Upper lobe of right lung (tissue), 1 donor: ENCODE results near the gene RDH13. TPM values are rescaled to one million over a fixed set of nuclear protein-coding genes. Genes with fewer than 3 reads are reported as not detected.

Source experiments
- ATAC-seq: fragments of 200-7000 bp; cut with Tn5 transposase; one replicate; pipeline ENCODE4 v1.9.1; 2020; ENCODE audit warnings: mild to moderate bottlenecking, moderate library complexity
- DNase-seq: peaks from one replicate; pipeline ENCODE4 v3.0.0-alpha.2; 2020
- H3K27ac ChIP-seq: fragments of 200-600 bp; one replicate; pipeline ENCODE4 v1.8.0; 2022
- H3K27me3 ChIP-seq: fragments of 200-600 bp; one replicate; pipeline ENCODE4 v1.8.0; 2022; ENCODE audit warnings: mild to moderate bottlenecking
- H3K36me3 ChIP-seq: fragments of 200-600 bp; one replicate; pipeline ENCODE4 v1.8.0; 2022
- H3K4me1 ChIP-seq: fragments of 200-600 bp; one replicate; pipeline ENCODE4 v1.8.0; 2022
- H3K4me3 ChIP-seq: fragments of 200-600 bp; one replicate; pipeline ENCODE4 v1.8.0; 2022; ENCODE audit warnings: mild to moderate bottlenecking
- H3K9me3 ChIP-seq: fragments of 200-600 bp; one replicate; pipeline ENCODE4 v1.8.0; 2022
- intact Hi-C: fragments of 100-400 bp; cut with DNase I; formaldehyde crosslinking; loops from one replicate; pipeline ENCODE4 v1.11.0; 2022
- total RNA-seq: library from RNA; stranded (reverse); fragmentation: NEBNext Ultra II Directional; extraction: Animal tissue kit (Norgen Biotek cat#: 25700); gene quantifications from one replicate; pipeline ENCODE4 v1.2.1, GENCODE V29; 2021
- TF ChIP-seq, protein P1 (sequence below): fragments of 200-600 bp; IDR thresholded peaks from one replicate; pipeline ENCODE4 v1.8.0; 2022; ENCODE audit warnings: antibody characterized with exemption
- donor health status: DM: no; HTN: yes; CAD: no; lungs with severe emphysema.

Gene RDH13
- total RNA-seq, 1 donor from 2014 or later, result 30.0 TPM

DNA sequence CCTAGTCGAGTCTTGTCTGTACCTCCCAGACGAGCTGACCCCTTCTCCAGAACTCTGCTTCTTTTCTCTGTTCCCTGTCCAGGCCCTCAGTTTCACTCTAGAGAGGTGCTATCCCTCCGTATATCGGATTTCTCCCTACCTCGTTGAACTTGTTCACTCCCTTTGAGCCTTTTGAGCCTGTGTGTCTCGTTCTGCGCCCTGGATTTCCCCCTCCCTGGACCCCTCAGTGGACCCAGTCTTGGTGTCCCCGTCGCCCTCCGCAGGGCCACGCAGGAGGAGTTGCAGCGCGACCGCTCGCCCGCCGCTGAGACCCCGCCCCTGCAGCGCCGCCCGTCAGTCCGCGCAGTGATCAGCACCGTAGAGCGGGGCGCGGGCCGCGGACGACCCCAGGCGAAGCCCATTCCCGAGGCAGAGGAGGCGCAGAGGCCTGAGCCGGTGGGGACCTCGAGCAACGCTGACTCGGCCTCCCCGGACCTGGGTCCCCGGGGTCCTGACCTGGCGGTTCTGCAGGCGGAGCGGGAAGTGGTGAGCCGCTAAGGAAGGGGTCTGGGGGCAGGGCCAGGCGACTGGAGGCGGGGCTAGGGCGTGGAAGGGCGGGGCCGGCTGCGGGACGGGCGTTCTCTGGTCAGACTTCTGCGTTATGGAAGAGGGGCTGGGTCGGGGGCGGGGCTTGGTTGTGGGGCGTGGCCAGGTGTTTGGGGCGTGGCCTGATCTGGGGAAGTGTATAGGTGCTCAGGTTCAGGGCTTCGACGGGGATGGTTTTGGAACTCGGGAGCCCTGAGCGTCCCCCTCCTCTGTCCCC lies 18.2 kb upstream of the RDH13 start:
- Histone ChIP-seq H3K4me3 (peak overlapping the region; percentile 61), H3K9me3 (no peaks in the 10 kb centered on the region), H3K27ac (peak overlapping the region; percentile 26), H3K36me3 (no peaks in the 10 kb centered on the region), H3K4me1 (peaks cover 16% of the 10 kb centered on the region), H3K27me3 (peaks cover 46% of the 10 kb centered on the region)
- DNase-seq, result peak; percentile 95
- intact Hi-C loops, result no loop called here
- ATAC-seq, result peak; percentile 87
- TF ChIP-seq, protein P1, sequence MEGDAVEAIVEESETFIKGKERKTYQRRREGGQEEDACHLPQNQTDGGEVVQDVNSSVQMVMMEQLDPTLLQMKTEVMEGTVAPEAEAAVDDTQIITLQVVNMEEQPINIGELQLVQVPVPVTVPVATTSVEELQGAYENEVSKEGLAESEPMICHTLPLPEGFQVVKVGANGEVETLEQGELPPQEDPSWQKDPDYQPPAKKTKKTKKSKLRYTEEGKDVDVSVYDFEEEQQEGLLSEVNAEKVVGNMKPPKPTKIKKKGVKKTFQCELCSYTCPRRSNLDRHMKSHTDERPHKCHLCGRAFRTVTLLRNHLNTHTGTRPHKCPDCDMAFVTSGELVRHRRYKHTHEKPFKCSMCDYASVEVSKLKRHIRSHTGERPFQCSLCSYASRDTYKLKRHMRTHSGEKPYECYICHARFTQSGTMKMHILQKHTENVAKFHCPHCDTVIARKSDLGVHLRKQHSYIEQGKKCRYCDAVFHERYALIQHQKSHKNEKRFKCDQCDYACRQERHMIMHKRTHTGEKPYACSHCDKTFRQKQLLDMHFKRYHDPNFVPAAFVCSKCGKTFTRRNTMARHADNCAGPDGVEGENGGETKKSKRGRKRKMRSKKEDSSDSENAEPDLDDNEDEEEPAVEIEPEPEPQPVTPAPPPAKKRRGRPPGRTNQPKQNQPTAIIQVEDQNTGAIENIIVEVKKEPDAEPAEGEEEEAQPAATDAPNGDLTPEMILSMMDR, result no peak

DNA sequence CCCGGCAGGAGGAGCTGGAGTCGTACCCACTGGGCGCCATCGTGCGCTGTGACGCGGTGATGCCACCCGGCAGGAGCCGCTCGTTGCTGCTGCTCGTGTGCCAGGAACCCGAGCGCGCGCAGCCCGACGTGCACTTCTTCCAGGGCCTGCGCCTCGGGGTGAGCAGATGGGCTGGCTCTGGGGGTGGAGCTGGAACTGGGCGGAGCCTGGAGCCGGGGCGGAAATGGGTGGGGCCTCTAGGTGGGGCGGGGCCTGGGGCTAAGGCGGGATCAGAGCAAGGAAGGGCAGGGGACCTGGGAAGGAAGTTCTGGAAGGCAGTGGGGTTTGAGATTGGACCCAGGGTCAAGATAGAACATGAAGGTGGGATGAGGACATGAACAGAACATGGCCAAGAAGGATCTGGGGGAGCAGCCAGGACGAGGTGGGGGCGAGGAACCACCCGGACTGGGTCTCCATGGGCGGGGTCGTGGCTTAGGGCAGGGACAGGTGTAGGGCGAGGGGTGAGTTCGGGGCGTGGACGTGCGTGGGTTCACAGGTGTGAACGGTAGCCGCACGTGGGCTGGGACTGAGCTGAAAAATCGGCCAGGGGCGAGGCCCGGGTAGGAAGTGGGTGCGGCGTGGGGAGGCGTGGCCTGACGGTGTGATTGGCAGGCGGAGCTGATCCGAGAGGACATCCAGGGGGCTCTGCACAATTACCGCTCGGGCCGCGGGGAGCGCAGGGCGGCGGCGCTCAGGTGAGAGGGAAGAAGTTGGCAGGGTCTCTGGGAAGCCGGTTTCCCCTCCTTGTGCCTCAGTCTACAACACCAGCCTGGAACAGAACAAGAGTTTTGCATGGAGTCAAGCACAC lies 17.4 kb upstream of the RDH13 start:
- H3K4me3 ChIP-seq, result peak overlapping the region; percentile 61
- intact Hi-C loops, result no loop called here
- ATAC-seq (peak; percentile 85), DNase-seq (peak; percentile 91)
- no peaks in the 10 kb centered on the region for H3K36me3 ChIP-seq
- TF ChIP-seq, protein P1, result no peak
- peak overlapping the region; percentile 26 for H3K27ac ChIP-seq
- peaks cover 44% of the 10 kb centered on the region for H3K27me3 ChIP-seq
- H3K4me1 ChIP-seq, result peaks cover 16% of the 10 kb centered on the region
- H3K9me3 ChIP-seq, result no peaks in the 10 kb centered on the region

DNA sequence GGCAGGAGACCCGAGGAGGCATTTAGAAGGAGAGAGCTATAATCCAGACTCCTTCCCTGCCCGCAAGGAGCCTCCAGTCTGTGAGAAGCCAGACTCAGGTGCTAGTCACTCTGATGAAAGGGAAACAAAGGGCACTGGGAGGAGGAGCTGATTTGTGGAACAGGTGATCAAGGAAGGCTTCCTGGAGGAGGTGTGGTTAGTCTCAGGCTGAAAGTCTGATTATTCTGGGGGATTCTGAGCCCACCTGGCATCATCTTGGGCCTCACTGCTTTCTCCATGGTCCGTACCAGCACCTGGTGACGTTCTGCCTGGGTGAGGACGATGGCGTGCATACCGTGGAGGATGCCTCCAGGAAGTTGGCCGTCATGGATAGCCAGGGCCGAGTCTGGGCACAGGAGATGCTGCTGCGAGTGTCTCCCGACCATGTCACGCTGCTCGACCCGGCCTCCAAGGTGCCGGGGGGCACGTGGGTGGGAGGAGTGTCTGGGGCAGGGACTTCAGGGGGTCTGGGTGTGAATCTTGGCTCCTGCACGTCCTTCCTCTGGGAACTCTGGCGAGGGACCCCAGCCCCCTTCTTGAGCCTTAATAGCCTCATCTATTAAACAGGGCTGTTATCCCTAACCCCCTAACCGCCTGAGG lies 16.6 kb upstream of the RDH13 start:
- Histone ChIP-seq H3K9me3 (no peaks in the 10 kb centered on the region), H3K36me3 (no peaks in the 10 kb centered on the region), H3K27me3 (peaks cover 44% of the 10 kb centered on the region), H3K27ac (no peak overlapping the region), H3K4me1 (peaks cover 20% of the 10 kb centered on the region), H3K4me3 (no peak overlapping the region)
- no peak for DNase-seq
- no peak for ATAC-seq
- TF ChIP-seq, protein P1, result no peak
- intact Hi-C loops, result no loop called here

DNA sequence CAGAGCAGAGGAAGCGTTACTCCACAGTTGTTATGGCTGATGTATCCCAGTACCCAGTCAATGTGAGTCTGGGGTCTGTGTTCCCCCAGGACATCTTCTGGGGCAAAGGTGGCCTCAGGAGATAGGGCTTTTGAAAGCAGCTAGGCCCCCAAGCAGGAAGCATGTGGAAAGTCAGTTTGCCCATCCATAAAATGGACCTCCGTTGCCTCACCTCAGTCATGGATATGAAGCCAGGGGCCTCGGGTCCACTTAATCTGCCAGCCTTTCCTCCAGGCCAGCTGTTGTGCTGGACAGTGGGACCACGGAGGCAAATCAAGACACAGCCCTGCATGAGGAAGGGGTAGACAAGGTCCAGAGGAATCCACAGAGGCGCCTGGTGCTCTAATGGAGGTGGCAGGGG lies 16.0 kb upstream of the RDH13 start:
- Histone ChIP-seq H3K9me3 (no peaks in the 10 kb centered on the region), H3K4me1 (peaks cover 20% of the 10 kb centered on the region), H3K4me3 (no peak overlapping the region), H3K36me3 (no peaks in the 10 kb centered on the region), H3K27ac (no peak overlapping the region), H3K27me3 (peaks cover 42% of the 10 kb centered on the region)
- DNase-seq (no peak), ATAC-seq (no peak)
- TF ChIP-seq, protein P1, result no peak
- intact Hi-C loops, result no loop called here

DNA sequence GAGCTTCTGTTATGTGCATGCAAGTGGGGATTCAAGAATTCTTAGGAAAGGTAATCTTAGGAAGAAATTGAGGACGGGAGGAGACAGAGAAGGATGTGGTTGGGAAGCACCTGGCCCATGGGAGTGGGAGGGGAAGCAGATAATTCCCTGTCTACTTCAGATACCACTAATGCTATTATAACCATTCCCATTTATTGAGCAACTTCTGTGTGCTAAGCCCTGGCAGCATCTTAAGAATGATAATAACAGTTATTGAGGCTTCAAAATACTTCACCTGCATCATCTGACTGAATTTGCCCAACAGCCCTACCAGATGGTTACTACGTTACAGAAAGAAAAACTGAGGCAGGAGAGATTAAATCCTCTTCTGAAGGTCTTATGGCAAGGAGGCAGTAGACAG lies 14.2 kb upstream of the RDH13 start:
- TF ChIP-seq, protein P1, result no peak
- no peak for ATAC-seq
- no peak for DNase-seq
- intact Hi-C loops, result no loop called here
- Histone ChIP-seq H3K36me3 (no peaks in the 10 kb centered on the region), H3K27ac (no peak overlapping the region), H3K4me1 (peaks cover 16% of the 10 kb centered on the region), H3K4me3 (no peak overlapping the region), H3K9me3 (no peaks in the 10 kb centered on the region), H3K27me3 (peaks cover 34% of the 10 kb centered on the region)
